NCI-H1417 treated with DMSO at 0.1 percent for 48 hours (cell line): ENCODE measurements around the gene TIMD4.
"Not testable (repeated sequence)": the region's sequence is repeated elsewhere in the genome, so short reads cannot be mapped to it uniquely, and the experiment has no call there.

Experiments
- DNase-seq: peaks from one replicate; lab custom pipeline; 2025; lab: John Stamatoyannopoulos, UW

The TIMD4 gene

DNA sequence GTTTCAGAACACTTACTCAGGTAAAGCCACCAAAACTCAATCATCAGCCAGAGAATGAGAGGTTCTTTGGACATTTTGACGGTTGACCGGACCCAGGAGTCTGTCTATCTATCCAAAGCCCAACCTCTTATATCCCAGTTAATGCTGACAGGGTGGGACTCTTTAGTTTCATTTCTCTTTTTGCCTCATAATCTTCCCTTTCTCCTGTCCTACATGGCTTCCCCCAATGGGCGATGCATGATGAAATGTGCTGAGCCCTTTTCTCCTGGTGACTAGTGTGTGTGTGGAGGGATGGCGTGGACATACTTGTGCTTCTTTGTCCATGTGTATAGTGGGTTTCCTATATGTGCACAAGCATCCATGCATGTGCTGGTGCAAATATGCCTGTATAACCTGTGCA is at the start of gene TIMD4:
Gene TIMD4 (minus strand): TSS at position 102 of the 400 bp plus-strand sequence. CDS start 28 bp downstream, at position 74.
- no peak for DNase-seq

GRCh38 chr5:157006262-157006661 is 43.2 kb upstream of the TIMD4 start:
- no peak for DNase-seq

DNA sequence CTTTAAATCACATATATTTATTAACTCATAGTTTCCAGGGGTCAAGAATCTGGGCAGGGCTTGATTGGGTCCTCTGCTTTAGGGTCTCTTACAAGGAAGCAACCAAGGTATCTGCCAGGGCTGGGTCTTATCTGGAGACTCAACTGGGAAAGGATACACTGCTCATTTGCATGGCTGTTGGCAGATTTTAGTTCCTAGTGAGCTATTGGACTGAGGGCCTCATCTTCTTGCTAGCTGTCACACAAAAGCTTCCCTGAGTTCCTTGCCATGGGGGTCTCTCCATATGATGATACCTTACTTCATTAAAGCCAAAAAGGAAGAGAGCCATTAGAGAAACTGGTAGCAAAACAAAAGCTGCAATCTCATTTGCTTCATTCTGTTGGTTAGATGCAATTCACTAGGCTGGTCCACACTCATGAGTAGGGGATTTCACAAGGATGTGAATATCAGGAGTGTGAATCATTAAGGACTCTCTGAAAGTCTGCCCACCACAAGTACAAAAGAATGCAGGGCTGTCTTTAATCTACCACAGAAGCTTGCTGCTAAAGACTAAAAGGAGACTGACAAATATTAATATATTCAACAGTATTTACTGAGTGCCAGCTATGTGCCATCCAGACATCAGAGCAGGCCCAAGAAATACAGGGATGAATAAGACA is 42.0 kb upstream of the TIMD4 start:
- no peak for DNase-seq

DNA sequence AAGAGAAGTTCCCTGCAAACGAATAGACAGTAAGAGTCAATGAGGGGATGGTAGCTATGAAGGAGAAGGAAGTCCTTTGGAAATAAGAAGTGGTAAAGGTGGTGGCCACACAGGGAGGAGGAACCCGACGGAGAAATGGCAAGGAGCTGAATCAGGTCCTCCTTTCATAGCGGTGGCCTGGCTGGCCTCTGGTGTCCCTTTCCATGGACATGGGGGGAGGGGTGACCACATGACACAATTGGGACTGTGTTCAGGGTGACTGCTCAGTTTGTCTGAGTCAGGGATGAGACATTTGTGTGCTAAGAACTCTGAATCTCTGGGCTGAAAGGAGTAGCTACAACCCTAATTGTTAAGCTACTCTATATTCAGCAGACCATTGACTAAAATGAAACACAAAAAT is 28.7 kb upstream of the TIMD4 start:
- no peak for DNase-seq

DNA sequence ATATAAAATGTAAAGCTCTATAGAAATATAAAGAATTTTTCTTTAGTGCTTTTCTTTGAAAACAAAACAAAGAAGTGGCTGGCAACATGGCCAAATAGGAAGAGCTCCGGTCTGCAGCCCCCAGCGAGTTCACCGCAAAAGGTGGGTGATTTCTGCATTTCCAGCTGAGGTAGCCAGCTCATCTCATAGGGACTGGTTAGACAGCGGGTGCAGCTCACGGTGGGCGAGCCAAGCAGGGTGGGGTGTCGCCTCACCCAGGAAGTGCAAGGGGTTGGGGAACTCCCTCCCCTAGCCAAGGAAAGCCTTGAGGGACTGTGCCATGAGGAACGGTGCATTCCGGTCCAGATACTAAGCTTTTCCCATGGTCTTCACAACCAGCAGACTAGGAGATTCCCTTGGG is 21.0 kb upstream of the TIMD4 start:
- DNase-seq: no peak

- DNase-seq: no peak
Observed at GRCh38 chr5:156981481-156981880, 18.5 kb upstream of the TIMD4 start.

DNA sequence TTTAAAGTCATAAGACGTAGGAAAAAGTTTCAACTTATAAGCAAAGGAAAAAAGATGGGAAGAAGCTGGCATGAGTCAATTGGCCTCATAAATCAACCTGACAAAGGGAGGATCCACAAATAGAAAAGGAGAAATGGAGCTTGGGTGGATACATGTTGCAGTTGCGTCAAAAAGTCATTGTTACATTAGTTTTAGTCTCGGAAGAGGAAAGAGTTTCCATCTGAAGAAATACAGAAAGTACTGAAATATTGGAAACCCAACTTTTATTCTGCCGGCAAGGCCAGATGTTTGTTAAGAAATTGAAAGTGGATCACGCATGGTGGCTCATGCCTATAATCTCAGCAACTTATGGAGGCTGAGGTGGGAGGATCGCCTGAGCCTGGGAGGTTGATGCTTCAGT is 11.3 kb upstream of the TIMD4 start:
- no peak for DNase-seq

- no peak for DNase-seq
Observed at GRCh38 chr5:156971848-156972525, 9.0 kb upstream of the TIMD4 start.

- DNase-seq: no peak
Observed at GRCh38 chr5:156971415-156971814, 8.4 kb upstream of the TIMD4 start.

DNA sequence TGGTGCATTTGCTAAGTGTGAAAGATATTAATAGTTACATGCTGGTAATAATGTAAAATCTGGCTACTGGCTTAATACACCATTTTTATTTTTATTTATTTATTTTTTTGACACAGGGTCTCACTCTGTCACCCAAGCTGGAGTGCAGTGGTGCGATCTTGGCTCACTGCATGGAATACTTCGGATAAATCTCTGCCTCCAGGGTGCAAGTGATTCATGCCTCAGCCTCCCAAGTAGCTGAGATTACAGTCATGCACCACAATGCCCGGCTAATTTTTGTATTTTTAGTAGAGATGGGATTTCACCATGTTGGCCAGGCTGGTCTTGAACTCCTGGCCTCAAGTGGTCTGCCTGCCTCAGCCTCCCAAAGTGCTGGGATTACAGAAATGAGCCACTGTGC is 4.4 kb upstream of the TIMD4 start:
- DNase-seq: not testable (repeated sequence)

GRCh38 chr5:156956321-156956720 is 6.7 kb downstream of the TIMD4 start:
- no peak for DNase-seq

DNA sequence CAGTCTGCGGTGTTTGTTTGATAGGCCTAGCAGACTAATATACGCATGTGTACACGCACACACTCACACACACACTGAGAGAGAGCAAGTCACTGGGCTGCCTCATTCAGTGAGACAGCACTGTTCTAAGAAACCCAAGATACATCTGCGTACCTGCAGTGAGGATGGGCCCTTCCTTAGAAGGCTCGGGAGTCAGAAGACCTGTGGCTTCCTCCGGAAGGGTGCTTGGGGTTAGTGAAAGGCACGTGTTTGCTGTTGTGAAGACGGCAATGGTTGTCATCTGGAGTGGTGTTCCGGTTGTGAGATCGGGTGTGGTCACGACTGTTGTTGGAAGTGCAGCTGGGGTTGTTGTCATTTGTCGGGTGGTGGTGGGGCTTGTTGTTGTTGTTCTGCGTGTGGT is 11.7 kb downstream of the TIMD4 start:
- DNase-seq: no peak

GRCh38 chr5:156950716-156951115 is 12.3 kb downstream of the TIMD4 start:
- DNase-seq: no peak

- DNase-seq: no peak
Observed at GRCh38 chr5:156949424-156949823, 13.6 kb downstream of the TIMD4 start.

DNA sequence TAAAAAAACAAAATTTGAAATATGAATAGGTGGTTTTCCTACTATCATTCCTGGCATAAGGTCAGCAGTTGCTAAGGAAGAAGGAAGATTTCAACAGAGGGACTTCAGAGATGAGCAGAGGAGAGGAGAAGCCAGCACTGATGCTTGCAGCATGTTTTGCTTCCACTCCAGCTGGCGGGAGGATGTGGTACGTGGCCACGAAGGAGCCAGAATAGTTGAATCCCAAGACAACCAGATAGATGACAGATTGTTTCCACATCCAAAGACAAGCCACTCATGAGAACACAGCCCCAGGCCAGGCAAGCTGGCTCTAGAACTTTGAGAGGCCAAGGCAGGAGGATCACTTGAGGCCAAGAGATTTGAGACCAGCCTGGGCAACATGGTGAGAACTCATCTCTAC is 15.1 kb downstream of the TIMD4 start:
- DNase-seq: no peak

DNA sequence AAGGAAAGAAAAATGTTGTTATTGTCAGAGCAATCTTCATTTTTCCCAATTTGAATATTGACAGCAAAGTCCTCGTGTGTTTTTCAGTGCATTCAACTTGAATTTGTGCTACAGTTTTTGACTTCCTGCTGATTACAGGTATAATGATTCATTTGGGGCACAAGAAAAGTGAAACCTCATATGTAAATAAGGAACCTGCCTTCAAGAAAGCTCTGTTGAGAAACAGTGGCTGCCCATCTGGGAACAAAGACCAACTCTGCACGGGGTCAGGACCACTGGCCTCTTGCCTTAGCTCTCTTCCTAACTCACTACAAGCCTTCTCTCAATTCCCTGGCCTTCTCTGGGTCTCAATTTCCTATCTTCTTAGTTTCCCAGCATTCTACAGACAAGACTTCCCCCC is 21.0 kb downstream of the TIMD4 start:
- DNase-seq: no peak

DNA sequence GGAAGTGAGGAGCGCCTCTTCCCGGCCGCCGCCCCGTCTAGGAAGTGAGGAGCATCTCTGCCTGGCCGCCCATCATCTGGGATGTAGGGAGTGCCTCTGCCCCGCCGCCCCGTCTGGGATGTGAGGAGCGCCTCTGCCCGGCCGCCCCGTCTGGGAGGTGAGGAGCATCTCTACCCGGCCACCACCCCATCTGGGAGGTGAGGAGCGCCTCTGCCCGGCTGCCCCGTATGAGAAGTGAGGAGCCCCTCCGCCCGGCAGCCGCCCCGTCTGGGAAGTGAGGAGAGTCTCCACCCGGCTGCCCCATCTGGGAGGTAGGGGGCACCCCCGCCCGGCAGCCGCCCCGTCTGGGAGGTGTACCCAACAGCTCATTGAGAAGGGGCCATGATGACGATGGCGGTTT is 22.6 kb downstream of the TIMD4 start:
- DNase-seq: not testable (repeated sequence)

- no peak for DNase-seq
Observed at GRCh38 chr5:156936972-156937371, 26.1 kb downstream of the TIMD4 start.

GRCh38 chr5:156934450-156935211 is 28.4 kb downstream of the TIMD4 start:
- DNase-seq: no peak

DNA sequence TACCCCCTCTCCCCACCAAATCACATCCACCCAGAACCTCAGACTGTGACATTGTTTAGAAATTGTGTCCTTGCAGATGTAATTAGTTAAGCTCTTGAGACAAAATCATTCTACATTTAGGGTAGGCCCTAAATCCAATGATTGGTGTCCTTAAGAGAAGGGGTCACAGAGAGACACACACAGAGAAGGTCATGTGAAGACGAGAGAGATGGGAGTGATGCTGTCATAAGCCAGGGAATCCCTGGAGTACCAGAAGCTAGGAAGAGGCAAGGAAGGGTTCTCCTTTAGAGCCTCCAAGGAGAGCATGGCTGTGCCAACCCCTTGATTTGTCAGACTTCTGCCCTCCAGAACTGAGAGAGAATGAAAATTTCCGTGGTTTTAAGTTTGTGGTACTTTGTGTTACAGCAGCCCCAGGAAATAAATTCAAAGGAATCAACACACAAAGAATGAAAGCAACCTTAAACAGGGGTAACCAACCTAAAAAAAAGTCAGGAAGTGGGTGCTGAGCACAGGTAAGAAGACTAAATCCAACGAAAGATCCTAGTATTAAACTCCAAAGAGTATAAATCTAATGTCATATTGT is 33.6 kb downstream of the TIMD4 start:
- DNase-seq: no peak

DNA sequence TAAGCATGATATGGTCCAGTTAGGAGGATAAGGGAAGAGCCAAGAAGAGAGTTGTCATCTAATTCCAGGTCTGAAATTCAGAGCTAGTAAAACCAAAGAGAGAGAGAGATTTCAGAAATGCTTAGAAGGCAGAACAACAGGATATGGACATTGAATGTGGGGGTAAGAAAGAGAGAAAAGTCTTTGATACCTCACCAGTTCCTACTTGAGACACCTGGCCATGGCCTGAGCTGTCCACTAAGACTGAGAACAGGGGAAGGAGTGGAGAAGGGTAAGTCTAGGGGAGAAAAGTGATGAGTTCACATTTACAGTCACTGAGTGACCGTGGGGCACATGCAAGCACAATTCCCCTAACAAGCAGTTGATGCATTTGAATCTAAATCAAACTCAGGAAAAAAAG is 35.5 kb downstream of the TIMD4 start:
- no peak for DNase-seq

- not testable (repeated sequence) for DNase-seq
Observed at GRCh38 chr5:156925767-156926166, 37.3 kb downstream of the TIMD4 start.
